ENCODE data around the gene FYCO1. TPM values are rescaled to one million over a fixed set of nuclear protein-coding genes. Genes with fewer than 3 reads are reported as not detected.

The FYCO1 gene
- polyA plus RNA-seq, 2 of the 4 experiments (the other 2 are of a cell fraction), result 3.7 to 4.4 TPM

DNA sequence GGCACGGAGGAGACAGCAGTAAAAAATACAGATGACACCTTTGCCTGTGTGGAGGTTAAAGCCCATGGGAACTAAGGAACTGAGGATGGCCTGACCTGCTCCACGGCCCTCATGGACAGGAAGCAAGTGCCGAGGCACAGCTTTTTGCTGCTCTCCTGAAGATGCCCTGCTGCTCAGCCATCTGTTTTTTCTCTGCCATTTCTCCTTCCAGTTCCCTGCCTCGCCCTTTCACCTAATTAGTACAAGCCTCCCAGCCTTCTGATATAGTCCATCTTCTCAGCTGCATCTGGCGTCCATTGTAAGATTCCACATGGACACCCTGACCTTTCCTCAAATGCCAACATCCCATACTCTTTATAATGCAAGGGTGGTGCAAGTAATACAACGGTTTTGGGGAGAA lies 64.1 kb downstream of the FYCO1 start:
- WGBS (ENCODE audit: missing lambda C conversion rate), result 81% methylated on average over 6 of the region's 6 CpGs
- Histone ChIP-seq H3K4me3 (no peak overlapping the region), H3K9me3 (no peaks in the 10 kb centered on the region), H3K4me1 (no peaks in the 10 kb centered on the region), H3K27ac (no peak overlapping the region), H3K4me2 (no peak overlapping the region)
- TF ChIP-seq EHF (CRISPR knock-in tag; IDR thresholded peaks at IDR 0.05) (no peak), ZSCAN20 (CRISPR knock-in tag; IDR thresholded peaks at IDR 0.05) (no peak), JUNB (IDR thresholded peaks at IDR 0.05) (no peak), HOXA7 (CRISPR knock-in tag; IDR thresholded peaks at IDR 0.05) (no peak)
- DNase-seq (ENCODE audit: low read depth in 1 of 2, low spot score in 1 of 2) (no peak), ATAC-seq (no peak), FAIRE-seq (no peak)
- ChIA-PET POLR2A (no interaction called here), CTCF (interaction anchor here (1.0 to 7.7 kb wide), 4 partner anchors 10 to 170 kb away, joined by 4 to 50 read pairs (median 25); no protein-coding TSS in a partner anchor)

DNA sequence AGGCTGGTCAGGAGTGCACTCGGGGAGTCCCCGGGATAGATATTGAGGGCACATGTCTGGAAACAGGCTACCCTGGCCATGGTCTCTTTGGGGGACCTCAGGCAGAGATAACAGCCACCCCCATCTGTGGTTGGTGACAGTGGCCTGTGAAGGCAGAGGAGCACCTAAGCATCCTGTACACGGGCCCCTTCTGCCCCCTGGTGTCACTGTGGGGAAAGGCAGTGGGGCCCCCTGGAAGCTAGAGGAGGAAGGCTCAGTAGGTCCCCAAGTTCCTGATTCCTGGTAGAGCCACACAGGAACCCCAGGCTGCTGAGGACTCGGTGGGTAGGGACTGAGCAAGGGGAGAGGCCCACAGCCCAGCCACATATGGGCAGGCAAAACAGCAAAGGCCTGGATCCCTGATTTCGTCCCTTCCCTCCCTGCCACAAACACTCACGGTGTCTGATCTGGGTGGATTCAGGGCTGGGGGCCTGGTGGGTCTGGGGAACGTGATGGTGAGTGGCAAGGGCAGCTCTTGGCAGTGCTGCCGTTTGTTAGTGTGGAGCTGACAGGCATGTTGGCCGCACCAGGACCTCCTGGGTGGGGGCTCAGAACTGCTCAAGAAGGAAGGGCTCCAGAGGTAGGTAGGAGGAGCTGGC lies 66.5 kb downstream of the FYCO1 start:
- TF ChIP-seq, protein P1, sequence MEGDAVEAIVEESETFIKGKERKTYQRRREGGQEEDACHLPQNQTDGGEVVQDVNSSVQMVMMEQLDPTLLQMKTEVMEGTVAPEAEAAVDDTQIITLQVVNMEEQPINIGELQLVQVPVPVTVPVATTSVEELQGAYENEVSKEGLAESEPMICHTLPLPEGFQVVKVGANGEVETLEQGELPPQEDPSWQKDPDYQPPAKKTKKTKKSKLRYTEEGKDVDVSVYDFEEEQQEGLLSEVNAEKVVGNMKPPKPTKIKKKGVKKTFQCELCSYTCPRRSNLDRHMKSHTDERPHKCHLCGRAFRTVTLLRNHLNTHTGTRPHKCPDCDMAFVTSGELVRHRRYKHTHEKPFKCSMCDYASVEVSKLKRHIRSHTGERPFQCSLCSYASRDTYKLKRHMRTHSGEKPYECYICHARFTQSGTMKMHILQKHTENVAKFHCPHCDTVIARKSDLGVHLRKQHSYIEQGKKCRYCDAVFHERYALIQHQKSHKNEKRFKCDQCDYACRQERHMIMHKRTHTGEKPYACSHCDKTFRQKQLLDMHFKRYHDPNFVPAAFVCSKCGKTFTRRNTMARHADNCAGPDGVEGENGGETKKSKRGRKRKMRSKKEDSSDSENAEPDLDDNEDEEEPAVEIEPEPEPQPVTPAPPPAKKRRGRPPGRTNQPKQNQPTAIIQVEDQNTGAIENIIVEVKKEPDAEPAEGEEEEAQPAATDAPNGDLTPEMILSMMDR (IDR thresholded peaks at IDR 0.05), result peak; percentile 57
- TF ChIP-seq ZC3H11A (IDR thresholded peaks at IDR 0.05), result no peak
- peak; percentile 74 to 82 for TF ChIP-seq RAD21 (conservative IDR thresholded peaks at IDR 0.05 in 1 of 2, IDR thresholded peaks at IDR 0.05 in 1 of 2)
- peak; percentile 68 for TF ChIP-seq SMC3 (IDR thresholded peaks at IDR 0.05)
- ATAC-seq, result peak; percentile 94 to 97; a peak in 5 of 6 replicates
- Histone ChIP-seq H3K4me1 (no peaks in the 10 kb centered on the region), H3K9me3 (no peaks in the 10 kb centered on the region), H3K27ac (no peak overlapping the region), H3K4me2 (no peak overlapping the region), H3K4me3 (no peak overlapping the region)
- DNase-seq (ENCODE audit: low read depth in 1 of 2, low spot score in 1 of 2), result peak; percentile 11 to 73
- WGBS (ENCODE audit: missing lambda C conversion rate), result 54% methylated on average over 4 of the region's 9 CpGs
- CTCF ChIA-PET, result interaction anchor here (0.5 to 7.7 kb wide), 21 partner anchors 8 to 891 kb away, joined by 3 to 50 read pairs (median 4); partner anchors contain the start of gene LZTFL1
- POLR2A ChIA-PET, result no interaction called here
- FAIRE-seq, result no peak

DNA sequence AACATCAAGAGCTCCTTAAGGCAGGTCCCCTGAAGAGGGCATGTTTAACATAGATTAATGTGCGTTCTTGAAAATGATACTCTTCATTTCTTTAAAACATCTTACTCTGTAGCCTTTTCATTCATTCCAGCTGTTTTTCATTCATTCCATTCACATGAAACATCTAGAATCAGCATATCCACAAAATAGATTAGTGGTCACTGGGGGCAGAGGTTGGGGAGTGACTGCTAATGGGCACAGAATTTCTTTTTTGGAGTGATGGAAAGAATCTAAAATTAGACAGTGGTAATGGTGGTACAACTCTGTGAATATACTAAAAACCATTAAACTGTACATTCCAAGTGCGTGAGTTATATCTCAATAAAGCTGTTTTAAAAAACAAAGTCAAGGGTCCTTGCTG lies 67.7 kb downstream of the FYCO1 start:
- Histone ChIP-seq H3K4me2 (no peak overlapping the region), H3K4me1 (no peaks in the 10 kb centered on the region), H3K27ac (no peak overlapping the region), H3K4me3 (no peak overlapping the region), H3K9me3 (no peaks in the 10 kb centered on the region)
- CTCF ChIA-PET, result interaction anchor here (0.8 to 7.7 kb wide), 7 partner anchors 9 to 418 kb away, joined by 3 to 50 read pairs (median 6); no protein-coding TSS in a partner anchor
- 92% methylated on average over 2 of the region's 2 CpGs for WGBS (ENCODE audit: missing lambda C conversion rate)
- no peak for ATAC-seq
- no peak for DNase-seq (ENCODE audit: low read depth in 1 of 2, low spot score in 1 of 2)
- no peak for FAIRE-seq
- TF ChIP-seq, protein P2, sequence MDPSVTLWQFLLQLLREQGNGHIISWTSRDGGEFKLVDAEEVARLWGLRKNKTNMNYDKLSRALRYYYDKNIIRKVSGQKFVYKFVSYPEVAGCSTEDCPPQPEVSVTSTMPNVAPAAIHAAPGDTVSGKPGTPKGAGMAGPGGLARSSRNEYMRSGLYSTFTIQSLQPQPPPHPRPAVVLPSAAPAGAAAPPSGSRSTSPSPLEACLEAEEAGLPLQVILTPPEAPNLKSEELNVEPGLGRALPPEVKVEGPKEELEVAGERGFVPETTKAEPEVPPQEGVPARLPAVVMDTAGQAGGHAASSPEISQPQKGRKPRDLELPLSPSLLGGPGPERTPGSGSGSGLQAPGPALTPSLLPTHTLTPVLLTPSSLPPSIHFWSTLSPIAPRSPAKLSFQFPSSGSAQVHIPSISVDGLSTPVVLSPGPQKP (IDR thresholded peaks at IDR 0.05; ENCODE audit: low read depth, low read length), result no peak
- no peak for TF ChIP-seq POLR2A (IDR thresholded peaks at IDR 0.05; ENCODE audit: low read length)
- TF ChIP-seq FOSL2 (IDR thresholded peaks at IDR 0.05), result no peak
- no peak for TF ChIP-seq FOSL2 (CRISPR knock-in tag; IDR thresholded peaks at IDR 0.05)
- no peak for TF ChIP-seq MYC (IDR thresholded peaks at IDR 0.05; ENCODE audit: borderline replicate concordance, low read length)
- TF ChIP-seq PHF8 (IDR thresholded peaks at IDR 0.05; ENCODE audit: borderline replicate concordance, low read depth), result no peak
- TF ChIP-seq SREBF2 (IDR thresholded peaks at IDR 0.05), result no peak
- TF ChIP-seq EHMT2 (IDR thresholded peaks at IDR 0.05; ENCODE audit: low read depth), result no peak
- TF ChIP-seq, protein P3, sequence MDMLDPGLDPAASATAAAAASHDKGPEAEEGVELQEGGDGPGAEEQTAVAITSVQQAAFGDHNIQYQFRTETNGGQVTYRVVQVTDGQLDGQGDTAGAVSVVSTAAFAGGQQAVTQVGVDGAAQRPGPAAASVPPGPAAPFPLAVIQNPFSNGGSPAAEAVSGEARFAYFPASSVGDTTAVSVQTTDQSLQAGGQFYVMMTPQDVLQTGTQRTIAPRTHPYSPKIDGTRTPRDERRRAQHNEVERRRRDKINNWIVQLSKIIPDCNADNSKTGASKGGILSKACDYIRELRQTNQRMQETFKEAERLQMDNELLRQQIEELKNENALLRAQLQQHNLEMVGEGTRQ (IDR thresholded peaks at IDR 0.05), result no peak
- no peak for TF ChIP-seq RCOR1 (IDR thresholded peaks at IDR 0.05; ENCODE audit: low read depth, low read length)
- TF ChIP-seq HOXA7 (CRISPR knock-in tag; IDR thresholded peaks at IDR 0.05), result no peak
- TF ChIP-seq HEYL (CRISPR knock-in tag; IDR thresholded peaks at IDR 0.05), result no peak
- POLR2A ChIA-PET, result interaction anchor here (0.6 kb wide), 1 partner anchor 547 kb away, joined by 5 read pairs; no protein-coding TSS in a partner anchor

All from A549 (cell line).